ENCODE results near the gene ZNF74.
A peak's percentile ranks its signal among the peaks of the same experiment; 100 is the strongest.

ZNF74 gene

DNA sequence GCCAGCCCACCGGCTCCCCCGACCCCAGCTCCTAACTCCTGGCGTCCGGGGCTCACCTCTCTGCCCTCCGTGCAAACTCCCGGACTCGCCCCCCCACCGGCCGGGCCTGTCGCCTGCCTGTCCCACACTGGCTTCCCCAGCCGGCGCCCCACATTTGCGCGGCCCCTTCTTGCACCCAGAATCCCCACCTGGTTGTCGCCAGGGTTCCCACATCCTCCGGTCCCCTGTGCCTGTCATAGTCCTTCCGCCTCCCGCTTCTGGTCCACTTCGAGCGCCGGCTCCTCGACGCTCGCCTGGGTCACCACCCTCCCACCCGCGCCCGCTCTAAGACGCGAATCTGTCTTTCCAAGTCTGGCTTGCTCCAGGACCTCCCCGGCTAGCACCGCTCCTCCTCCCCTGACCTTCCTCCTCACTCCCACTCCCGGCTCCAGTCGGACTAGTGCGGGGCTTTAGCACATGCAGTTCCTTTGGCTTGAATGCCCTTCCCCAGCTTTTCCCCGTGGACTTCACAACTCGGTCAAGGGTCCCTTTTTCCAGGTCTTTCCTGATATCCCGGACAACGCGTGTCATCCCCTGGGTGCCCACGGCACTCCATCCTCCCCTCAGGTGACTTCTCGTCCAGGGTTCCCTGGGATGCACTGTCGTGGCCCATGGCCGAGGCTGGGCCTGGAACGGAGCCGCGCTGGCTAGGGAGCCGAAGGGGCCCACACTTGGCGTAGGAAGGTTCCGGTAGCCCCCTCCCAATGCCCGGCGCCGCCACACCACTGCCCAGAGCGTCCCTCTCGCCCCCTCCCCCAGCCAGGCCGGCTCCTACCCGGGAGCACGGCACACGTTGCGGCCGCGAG is 43.0 kb downstream of the ZNF74 start:
- no peak overlapping the region for H3K27ac ChIP-seq (ENCODE audit: insufficient read depth, low read length, poor library complexity, severe bottlenecking)
- DNase-seq, result no peak

DNA sequence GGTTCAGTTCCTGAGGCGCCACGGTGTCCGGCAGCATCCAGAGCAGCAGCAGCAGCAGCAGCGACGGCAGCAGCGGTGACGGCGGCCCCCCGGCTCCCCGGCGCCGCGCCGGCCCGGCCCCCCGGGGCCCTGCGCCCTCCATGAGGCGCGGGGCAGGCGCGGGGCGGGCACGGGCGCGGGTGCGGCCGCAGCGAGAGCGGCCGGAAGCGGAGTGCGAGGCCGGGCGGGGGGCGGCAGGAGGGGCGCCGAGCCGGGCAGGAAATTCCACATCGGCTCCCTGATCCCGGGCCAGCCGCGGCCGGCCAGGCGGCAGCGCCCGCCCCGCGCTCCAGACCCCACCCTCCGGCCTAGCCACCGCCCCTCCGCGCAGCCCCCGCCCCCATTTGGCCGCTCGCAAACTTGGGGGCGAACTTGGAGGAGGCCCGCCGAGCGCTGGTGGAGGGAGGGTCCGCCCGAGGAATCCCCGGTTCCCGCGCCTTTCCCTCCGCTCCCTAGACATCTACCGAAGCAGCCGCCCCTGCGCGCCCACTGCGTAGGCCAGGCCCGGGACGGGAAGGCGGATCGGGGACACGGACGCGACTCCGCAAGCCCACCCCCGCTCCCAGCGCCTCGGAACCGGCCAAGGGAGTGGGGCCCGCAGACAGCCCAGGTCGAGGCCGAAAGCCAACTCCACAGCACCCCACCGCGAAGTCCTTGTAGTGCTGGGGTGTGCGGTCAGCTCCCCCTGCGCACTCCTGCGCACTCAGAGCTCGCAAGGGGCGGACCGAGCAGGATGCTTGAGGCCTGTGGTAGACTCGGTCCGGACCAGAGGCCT is 43.9 kb downstream of the ZNF74 start, which contains the start of gene SCARF2:
Gene SCARF2, minus strand, starts transcription at position 213 of the 814 bp plus-strand sequence. Its CDS starts 71 bp downstream, at position 142.
- no peak within 1 kb of the TSS for H3K27ac ChIP-seq (ENCODE audit: insufficient read depth, low read length, poor library complexity, severe bottlenecking)
- peaks cover 10% of the 10 kb centered on the region for H3K36me3 ChIP-seq (ENCODE audit: control insufficient read depth, insufficient read depth, low read length)
- DNase-seq, result no peak
- H3K4me3 ChIP-seq (ENCODE audit: insufficient read depth, low read depth, low read length, poor library complexity, severe bottlenecking), result peak within 1 kb of the TSS; percentile 45
- peaks cover 20% of the 10 kb centered on the region for H3K27me3 ChIP-seq (replicated peaks; ENCODE audit: control insufficient read depth, insufficient read depth, low read length, poor library complexity, severe bottlenecking)
- H3K9me3 ChIP-seq (ENCODE audit: control insufficient read depth, low read length), result no peaks in the 10 kb centered on the region
- peaks cover 23% of the 10 kb centered on the region for H3K4me1 ChIP-seq (ENCODE audit: control insufficient read depth, insufficient read depth, low read length, poor library complexity, severe bottlenecking)

More for the DNA sequence above, 43.0 kb downstream of the ZNF74 start:
- H3K36me3 ChIP-seq (ENCODE audit: control insufficient read depth, insufficient read depth, low read length), result peaks cover 3% of the 10 kb centered on the region
- peak overlapping the region; percentile 45 for H3K4me3 ChIP-seq (ENCODE audit: insufficient read depth, low read depth, low read length, poor library complexity, severe bottlenecking)
- H3K27me3 ChIP-seq (replicated peaks; ENCODE audit: control insufficient read depth, insufficient read depth, low read length, poor library complexity, severe bottlenecking), result peaks cover 20% of the 10 kb centered on the region
- peaks cover 23% of the 10 kb centered on the region for H3K4me1 ChIP-seq (ENCODE audit: control insufficient read depth, insufficient read depth, low read length, poor library complexity, severe bottlenecking)
- no peaks in the 10 kb centered on the region for H3K9me3 ChIP-seq (ENCODE audit: control insufficient read depth, low read length)

DNA sequence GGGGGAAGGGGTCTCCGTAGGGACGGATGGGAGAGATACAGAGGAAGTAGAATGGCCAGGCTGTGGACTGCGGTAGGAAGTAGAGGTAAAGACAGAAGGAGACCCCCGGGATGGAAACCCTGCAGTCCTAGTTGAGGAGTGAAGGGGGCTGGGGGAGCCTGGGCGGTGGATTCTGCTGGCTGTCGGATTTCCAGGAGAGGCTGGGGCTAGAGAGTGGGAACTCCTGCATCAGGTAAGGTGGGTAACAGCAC is 44.4 kb downstream of the ZNF74 start:
- DNase-seq, result no peak
- peaks cover 20% of the 10 kb centered on the region for H3K27me3 ChIP-seq (replicated peaks; ENCODE audit: control insufficient read depth, insufficient read depth, low read length, poor library complexity, severe bottlenecking)
- H3K27ac ChIP-seq (ENCODE audit: insufficient read depth, low read length, poor library complexity, severe bottlenecking), result no peak overlapping the region
- H3K4me3 ChIP-seq (ENCODE audit: insufficient read depth, low read depth, low read length, poor library complexity, severe bottlenecking), result no peak overlapping the region
- H3K4me1 ChIP-seq (ENCODE audit: control insufficient read depth, insufficient read depth, low read length, poor library complexity, severe bottlenecking), result peaks cover 23% of the 10 kb centered on the region
- H3K36me3 ChIP-seq (ENCODE audit: control insufficient read depth, insufficient read depth, low read length), result peaks cover 14% of the 10 kb centered on the region
- no peaks in the 10 kb centered on the region for H3K9me3 ChIP-seq (ENCODE audit: control insufficient read depth, low read length)

DNA sequence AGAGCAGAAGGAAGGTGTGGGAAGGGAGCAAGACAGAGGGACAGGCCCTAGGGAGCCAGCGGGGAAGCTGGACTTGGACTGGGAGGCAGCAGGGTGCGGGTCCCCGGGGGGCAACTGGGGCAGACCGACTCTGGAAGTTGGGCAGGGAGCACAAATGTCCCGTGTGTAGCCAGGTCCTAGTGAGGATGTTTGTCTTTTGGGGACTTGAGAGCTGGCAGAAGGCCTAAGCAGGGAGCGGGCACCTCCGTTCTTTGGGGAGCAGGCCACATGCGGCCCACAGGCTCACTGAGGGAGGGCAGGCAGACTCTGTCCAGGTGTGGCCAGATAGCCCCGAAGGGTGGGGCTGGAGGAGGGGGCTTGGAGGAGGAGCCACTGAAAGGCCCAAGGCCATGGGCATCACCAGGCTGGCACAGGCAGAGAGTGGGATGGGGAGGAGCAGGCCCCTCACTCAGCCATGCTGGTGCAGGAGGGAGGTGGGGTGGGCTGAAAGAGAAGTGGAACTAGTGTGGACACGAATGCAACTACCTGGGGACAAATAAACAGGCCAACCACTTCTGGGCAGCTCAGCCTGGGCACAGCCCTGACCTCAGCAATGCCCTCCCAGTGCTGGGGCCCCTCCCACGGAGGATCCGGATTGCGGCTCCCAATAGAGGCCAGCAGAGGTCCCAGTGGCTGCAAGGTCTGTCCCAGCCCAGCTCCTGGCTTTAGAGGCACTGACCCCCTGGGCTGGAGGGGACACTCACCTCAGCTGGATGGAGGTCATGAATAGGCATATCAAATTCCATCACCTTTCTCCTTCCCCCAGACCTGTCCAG is 44.9 kb downstream of the ZNF74 start:
- H3K9me3 ChIP-seq (ENCODE audit: control insufficient read depth, low read length), result no peaks in the 10 kb centered on the region
- H3K36me3 ChIP-seq (ENCODE audit: control insufficient read depth, insufficient read depth, low read length), result peaks cover 14% of the 10 kb centered on the region
- H3K4me1 ChIP-seq (ENCODE audit: control insufficient read depth, insufficient read depth, low read length, poor library complexity, severe bottlenecking), result peaks cover 23% of the 10 kb centered on the region
- peaks cover 20% of the 10 kb centered on the region for H3K27me3 ChIP-seq (replicated peaks; ENCODE audit: control insufficient read depth, insufficient read depth, low read length, poor library complexity, severe bottlenecking)
- no peak overlapping the region for H3K4me3 ChIP-seq (ENCODE audit: insufficient read depth, low read depth, low read length, poor library complexity, severe bottlenecking)
- DNase-seq, result no peak
- H3K27ac ChIP-seq (ENCODE audit: insufficient read depth, low read length, poor library complexity, severe bottlenecking), result no peak overlapping the region

DNA sequence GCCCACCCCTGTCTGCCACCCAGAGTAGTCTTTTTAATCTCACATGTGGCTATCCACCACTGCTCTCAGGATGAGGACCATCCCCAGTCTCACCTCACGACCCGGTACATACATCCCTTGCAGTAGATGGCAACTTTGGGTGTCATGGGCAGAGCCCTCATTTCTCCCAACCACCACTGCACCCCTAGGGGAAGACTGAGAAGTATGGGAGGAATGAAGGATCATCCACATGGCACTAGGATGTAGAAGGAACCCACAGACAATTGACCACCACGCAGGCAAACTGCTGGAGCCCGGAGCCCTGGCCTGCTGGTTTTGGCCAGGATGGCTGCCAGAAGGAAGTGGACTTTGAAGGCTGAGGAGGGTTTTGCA is 45.6 kb downstream of the ZNF74 start:
- no peaks in the 10 kb centered on the region for H3K9me3 ChIP-seq (ENCODE audit: control insufficient read depth, low read length)
- H3K4me1 ChIP-seq (ENCODE audit: control insufficient read depth, insufficient read depth, low read length, poor library complexity, severe bottlenecking), result peaks cover 23% of the 10 kb centered on the region
- no peak for DNase-seq
- H3K27me3 ChIP-seq (replicated peaks; ENCODE audit: control insufficient read depth, insufficient read depth, low read length, poor library complexity, severe bottlenecking), result peaks cover 20% of the 10 kb centered on the region
- peaks cover 14% of the 10 kb centered on the region for H3K36me3 ChIP-seq (ENCODE audit: control insufficient read depth, insufficient read depth, low read length)
- H3K27ac ChIP-seq (ENCODE audit: insufficient read depth, low read length, poor library complexity, severe bottlenecking), result no peak overlapping the region
- H3K4me3 ChIP-seq (ENCODE audit: insufficient read depth, low read depth, low read length, poor library complexity, severe bottlenecking), result no peak overlapping the region

DNA sequence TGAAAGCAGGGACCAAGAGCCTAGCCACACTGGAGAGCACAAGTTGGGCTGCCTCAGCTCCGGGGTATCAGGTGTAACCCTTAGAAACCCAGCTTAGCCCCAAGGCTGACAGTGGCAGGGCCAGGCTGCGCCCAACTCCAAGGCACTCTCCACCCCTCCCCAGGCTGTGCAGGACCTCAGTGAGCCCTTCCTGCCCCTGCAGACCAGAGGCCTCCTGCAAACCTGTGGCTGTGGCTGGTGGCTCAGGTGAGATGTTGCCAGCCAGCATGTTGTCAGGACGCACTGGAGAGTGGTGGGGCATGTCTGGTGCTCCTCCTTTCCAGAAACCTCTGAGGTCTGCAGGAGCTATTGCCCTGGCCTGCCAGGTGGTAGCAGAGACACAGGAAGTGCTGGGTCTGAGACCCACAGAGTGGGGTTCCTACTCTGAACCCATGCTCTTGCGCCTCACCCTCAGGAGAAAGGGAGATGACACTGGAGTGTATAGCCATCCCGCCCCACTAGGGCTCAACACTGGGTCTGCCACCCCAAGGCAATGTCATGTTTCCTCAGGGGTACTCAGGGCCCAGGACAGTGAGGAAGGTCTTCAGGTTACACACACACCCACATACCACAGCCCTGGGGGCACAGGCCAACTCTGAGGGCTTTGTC is 46.1 kb downstream of the ZNF74 start:
- Histone ChIP-seq H3K27me3 (replicated peaks; ENCODE audit: control insufficient read depth, insufficient read depth, low read length, poor library complexity, severe bottlenecking) (peaks cover 20% of the 10 kb centered on the region), H3K27ac (ENCODE audit: insufficient read depth, low read length, poor library complexity, severe bottlenecking) (no peak overlapping the region), H3K4me1 (ENCODE audit: control insufficient read depth, insufficient read depth, low read length, poor library complexity, severe bottlenecking) (peaks cover 23% of the 10 kb centered on the region)

DNA sequence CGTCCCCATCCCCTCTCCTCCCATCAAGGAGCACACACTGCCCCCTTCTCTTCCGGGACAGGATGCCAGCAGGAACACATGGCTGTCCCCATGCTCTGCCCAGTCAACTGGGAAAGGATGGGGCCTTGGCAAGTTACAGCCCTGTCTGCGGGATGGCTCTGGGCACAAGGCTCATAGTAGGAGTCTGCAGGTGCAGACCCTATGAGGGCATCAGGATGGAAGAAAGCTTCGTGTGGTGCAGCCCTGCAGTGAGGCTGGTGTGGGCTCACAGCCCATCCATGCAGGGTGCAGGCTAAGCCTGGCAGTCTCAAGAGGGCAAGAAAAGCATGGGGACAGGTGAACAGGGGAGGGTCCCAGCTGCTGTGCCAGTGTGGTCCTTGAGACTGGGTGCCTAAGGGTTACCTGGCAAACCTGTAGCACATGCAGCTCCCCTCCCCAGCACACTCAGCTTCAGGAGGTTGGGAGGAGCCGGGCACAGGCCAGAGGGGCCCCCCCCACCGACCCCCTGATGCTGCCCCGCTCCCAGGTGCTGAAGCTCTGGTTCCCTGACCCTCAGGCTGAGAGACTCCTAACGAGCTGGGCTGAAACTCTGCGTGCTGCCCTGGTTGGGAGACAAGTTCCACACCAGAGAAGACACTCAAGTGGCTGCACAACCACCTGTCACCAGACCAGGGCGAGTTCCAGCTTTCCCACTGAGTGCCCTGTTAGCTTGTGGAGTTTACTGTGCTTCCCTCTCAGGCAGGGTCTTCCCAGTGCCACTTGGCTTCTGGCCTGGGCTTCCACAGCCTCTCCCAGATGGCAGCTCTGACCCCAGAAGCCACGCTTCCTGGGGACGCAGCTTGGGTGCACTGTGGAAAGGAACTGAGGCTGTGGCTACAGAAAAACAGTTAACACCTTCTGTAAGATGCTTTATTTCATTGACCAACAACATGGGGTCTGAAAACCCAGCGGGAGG is 47.0 kb downstream of the ZNF74 start:
- Histone ChIP-seq H3K27ac (ENCODE audit: insufficient read depth, low read length, poor library complexity, severe bottlenecking) (no peak overlapping the region), H3K9me3 (ENCODE audit: control insufficient read depth, low read length) (no peaks in the 10 kb centered on the region), H3K36me3 (ENCODE audit: control insufficient read depth, insufficient read depth, low read length) (peaks cover 19% of the 10 kb centered on the region), H3K4me1 (ENCODE audit: control insufficient read depth, insufficient read depth, low read length, poor library complexity, severe bottlenecking) (peaks cover 22% of the 10 kb centered on the region), H3K4me3 (ENCODE audit: insufficient read depth, low read depth, low read length, poor library complexity, severe bottlenecking) (no peak overlapping the region), H3K27me3 (replicated peaks; ENCODE audit: control insufficient read depth, insufficient read depth, low read length, poor library complexity, severe bottlenecking) (peaks cover 20% of the 10 kb centered on the region)
- no peak for DNase-seq

More for the DNA sequence above, 46.1 kb downstream of the ZNF74 start:
- no peak for DNase-seq
- Histone ChIP-seq H3K4me3 (ENCODE audit: insufficient read depth, low read depth, low read length, poor library complexity, severe bottlenecking) (no peak overlapping the region), H3K36me3 (ENCODE audit: control insufficient read depth, insufficient read depth, low read length) (peaks cover 14% of the 10 kb centered on the region), H3K9me3 (ENCODE audit: control insufficient read depth, low read length) (no peaks in the 10 kb centered on the region)

DNA sequence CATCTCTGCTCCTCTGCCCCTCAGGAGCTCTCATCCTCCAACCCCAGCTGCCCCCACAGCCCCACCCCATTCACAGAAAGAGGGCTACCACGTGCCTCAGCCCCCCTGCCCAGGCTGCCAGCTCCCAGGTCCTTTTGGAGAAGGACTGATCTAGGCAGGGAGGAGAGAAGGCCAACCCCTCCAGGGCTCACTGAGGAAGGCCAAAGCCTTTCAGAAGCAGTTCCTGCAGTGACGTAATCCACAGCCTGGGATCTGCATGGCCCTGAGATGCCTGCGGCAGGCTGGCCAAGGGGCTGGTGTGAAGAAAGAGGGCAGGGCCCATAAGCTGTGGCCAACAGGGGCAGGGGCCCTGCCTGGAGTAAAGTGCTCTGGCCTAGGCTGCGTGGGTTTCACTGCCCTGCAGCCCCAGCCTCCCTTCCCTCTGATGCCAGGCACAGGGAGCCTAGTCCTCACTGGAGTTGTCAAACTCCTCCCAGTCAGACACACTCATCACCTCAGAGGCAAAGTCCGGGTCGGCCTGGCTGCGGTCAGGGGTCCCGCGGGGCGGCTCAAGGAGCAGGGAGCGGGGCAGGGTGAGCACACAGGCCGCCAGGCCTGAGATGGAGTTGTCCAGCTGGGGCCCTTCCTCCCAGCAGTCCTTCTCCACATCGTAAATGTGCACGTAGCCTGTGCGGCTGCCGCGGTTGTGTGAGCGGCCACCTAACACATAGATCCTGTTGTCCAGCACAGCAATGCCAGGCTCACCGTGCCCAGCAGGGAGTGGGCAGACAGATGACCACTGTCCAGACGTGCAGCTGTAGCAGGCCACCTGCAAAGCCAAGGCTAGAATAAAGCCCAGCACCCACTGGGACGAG is 47.9 kb downstream of the ZNF74 start:
- Histone ChIP-seq H3K36me3 (ENCODE audit: control insufficient read depth, insufficient read depth, low read length) (peaks cover 25% of the 10 kb centered on the region), H3K27me3 (replicated peaks; ENCODE audit: control insufficient read depth, insufficient read depth, low read length, poor library complexity, severe bottlenecking) (peaks cover 10% of the 10 kb centered on the region), H3K27ac (ENCODE audit: insufficient read depth, low read length, poor library complexity, severe bottlenecking) (no peak overlapping the region), H3K4me3 (ENCODE audit: insufficient read depth, low read depth, low read length, poor library complexity, severe bottlenecking) (no peak overlapping the region), H3K4me1 (ENCODE audit: control insufficient read depth, insufficient read depth, low read length, poor library complexity, severe bottlenecking) (peaks cover 13% of the 10 kb centered on the region), H3K9me3 (ENCODE audit: control insufficient read depth, low read length) (no peaks in the 10 kb centered on the region)
- no peak for DNase-seq
